ENCODE measurements around the gene RRM2.

DNA sequence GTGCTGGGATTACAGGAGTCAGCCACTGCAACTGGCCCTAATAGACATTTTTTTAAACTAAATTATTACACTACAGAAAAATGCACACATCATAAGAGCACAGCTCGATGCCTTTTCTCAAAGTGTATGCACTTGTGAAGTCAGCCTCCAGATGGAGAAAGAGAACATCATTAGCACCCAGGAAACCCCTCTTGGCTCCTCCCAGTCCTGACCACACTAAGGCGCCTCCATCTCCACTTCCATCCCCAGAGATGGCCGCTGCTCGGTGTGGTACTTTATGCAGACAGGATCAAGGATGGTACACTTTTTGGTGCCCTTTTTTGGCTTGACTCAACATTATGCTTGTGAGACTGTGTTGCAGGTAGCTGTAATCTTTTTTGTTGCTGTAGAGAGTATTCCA, 34.8 kb downstream of the RRM2 start:
- TF ChIP-seq, protein P1, sequence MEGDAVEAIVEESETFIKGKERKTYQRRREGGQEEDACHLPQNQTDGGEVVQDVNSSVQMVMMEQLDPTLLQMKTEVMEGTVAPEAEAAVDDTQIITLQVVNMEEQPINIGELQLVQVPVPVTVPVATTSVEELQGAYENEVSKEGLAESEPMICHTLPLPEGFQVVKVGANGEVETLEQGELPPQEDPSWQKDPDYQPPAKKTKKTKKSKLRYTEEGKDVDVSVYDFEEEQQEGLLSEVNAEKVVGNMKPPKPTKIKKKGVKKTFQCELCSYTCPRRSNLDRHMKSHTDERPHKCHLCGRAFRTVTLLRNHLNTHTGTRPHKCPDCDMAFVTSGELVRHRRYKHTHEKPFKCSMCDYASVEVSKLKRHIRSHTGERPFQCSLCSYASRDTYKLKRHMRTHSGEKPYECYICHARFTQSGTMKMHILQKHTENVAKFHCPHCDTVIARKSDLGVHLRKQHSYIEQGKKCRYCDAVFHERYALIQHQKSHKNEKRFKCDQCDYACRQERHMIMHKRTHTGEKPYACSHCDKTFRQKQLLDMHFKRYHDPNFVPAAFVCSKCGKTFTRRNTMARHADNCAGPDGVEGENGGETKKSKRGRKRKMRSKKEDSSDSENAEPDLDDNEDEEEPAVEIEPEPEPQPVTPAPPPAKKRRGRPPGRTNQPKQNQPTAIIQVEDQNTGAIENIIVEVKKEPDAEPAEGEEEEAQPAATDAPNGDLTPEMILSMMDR (IDR thresholded peaks at IDR 0.05; ENCODE audit: poor library complexity, severe bottlenecking): no peak
- TF ChIP-seq SMC3 (conservative IDR thresholded peaks at IDR 0.05; ENCODE audit: poor library complexity): no peak
- no peak for TF ChIP-seq RAD21 (conservative IDR thresholded peaks at IDR 0.05)
- no peak for TF ChIP-seq EP300 (conservative IDR thresholded peaks at IDR 0.05; ENCODE audit: poor library complexity, severe bottlenecking)
- TF ChIP-seq, protein P2, sequence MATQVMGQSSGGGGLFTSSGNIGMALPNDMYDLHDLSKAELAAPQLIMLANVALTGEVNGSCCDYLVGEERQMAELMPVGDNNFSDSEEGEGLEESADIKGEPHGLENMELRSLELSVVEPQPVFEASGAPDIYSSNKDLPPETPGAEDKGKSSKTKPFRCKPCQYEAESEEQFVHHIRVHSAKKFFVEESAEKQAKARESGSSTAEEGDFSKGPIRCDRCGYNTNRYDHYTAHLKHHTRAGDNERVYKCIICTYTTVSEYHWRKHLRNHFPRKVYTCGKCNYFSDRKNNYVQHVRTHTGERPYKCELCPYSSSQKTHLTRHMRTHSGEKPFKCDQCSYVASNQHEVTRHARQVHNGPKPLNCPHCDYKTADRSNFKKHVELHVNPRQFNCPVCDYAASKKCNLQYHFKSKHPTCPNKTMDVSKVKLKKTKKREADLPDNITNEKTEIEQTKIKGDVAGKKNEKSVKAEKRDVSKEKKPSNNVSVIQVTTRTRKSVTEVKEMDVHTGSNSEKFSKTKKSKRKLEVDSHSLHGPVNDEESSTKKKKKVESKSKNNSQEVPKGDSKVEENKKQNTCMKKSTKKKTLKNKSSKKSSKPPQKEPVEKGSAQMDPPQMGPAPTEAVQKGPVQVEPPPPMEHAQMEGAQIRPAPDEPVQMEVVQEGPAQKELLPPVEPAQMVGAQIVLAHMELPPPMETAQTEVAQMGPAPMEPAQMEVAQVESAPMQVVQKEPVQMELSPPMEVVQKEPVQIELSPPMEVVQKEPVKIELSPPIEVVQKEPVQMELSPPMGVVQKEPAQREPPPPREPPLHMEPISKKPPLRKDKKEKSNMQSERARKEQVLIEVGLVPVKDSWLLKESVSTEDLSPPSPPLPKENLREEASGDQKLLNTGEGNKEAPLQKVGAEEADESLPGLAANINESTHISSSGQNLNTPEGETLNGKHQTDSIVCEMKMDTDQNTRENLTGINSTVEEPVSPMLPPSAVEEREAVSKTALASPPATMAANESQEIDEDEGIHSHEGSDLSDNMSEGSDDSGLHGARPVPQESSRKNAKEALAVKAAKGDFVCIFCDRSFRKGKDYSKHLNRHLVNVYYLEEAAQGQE (IDR thresholded peaks at IDR 0.05; ENCODE audit: borderline replicate concordance): no peak

Data from neural cell (in vitro differentiated cells).